Hepatocyte (in vitro differentiated cells): ENCODE measurements around the gene KDM6A. TPM values are rescaled to one million over a fixed set of nuclear protein-coding genes. Genes with fewer than 3 reads are reported as not detected.

Source experiments
- DNase-seq: peaks from one replicate; pipeline ENCODE4 v3.0.0-alpha.2; 2016; ENCODE audit warnings: low spot score
- H2AFZ ChIP-seq: fragments of 200-600 bp; sonication (generic); 2 replicates; pipeline ENCODE4 v1.6.0; 2016; ENCODE audit warnings: antibody characterized with exemption, mild to moderate bottlenecking
- H3K27ac ChIP-seq: fragments of 200-600 bp; sonication (generic); 2 replicates; pipeline ENCODE4 v1.5.1; 2016; ENCODE audit warnings: mild to moderate bottlenecking
- H3K27me3 ChIP-seq: fragments of 200-600 bp; sonication (generic); 2 replicates; pipeline ENCODE4 v1.6.1; 2016
- H3K36me3 ChIP-seq: fragments of 200-600 bp; sonication (generic); replicated peaks from 2 replicates; pipeline ENCODE4 v1.5.1; 2016; ENCODE audit warnings: low read depth; ENCODE audit not compliant: insufficient read depth
- H3K4me1 ChIP-seq: fragments of 200-600 bp; sonication (generic); 2 replicates; pipeline ENCODE4 v1.5.1; 2016; ENCODE audit warnings: mild to moderate bottlenecking, moderate library complexity; ENCODE audit not compliant: insufficient read depth
- H3K4me2 ChIP-seq: fragments of 200-600 bp; sonication (generic); 2 replicates; pipeline ENCODE4 v1.6.0; 2016
- H3K4me3 ChIP-seq: fragments of 200-600 bp; sonication (generic); 2 replicates; pipeline ENCODE4 v1.5.1; 2016; ENCODE audit warnings: mild to moderate bottlenecking
- H3K79me2 ChIP-seq: fragments of 200-600 bp; sonication (generic); 2 replicates; pipeline ENCODE4 v1.6.0; 2017; ENCODE audit warnings: mild to moderate bottlenecking
- H3K9me2 ChIP-seq: fragments of 200-600 bp; sonication (generic); replicated peaks from 2 replicates; pipeline ENCODE4 v1.6.0; 2017; ENCODE audit warnings: mild to moderate bottlenecking; ENCODE audit not compliant: insufficient read depth
- H3K9me3 ChIP-seq: fragments of 200-600 bp; sonication (generic); 2 replicates; pipeline ENCODE4 v1.5.1; 2016; ENCODE audit warnings: low read depth, mild to moderate bottlenecking
- H4K20me1 ChIP-seq: fragments of 200-600 bp; sonication (generic); 2 replicates; pipeline ENCODE4 v1.6.0; 2016; ENCODE audit warnings: mild to moderate bottlenecking; ENCODE audit not compliant: insufficient read depth, poor library complexity, severe bottlenecking
- EZH2 ChIP-seq: fragments of 200-600 bp; sonication (generic); IDR thresholded peaks from 2 replicates; pipeline ENCODE4 v1.6.1; 2016; ENCODE audit warnings: antibody characterized with exemption, mild to moderate bottlenecking, borderline replicate concordance
- EZH2phosphoT487 ChIP-seq: fragments of 200-600 bp; sonication (generic); IDR thresholded peaks from one replicate; pipeline ENCODE4 v1.6.1; 2018; ENCODE audit warnings: antibody characterized with exemption, mild to moderate bottlenecking, low read depth, moderate library complexity; ENCODE audit not compliant: unreplicated experiment, severe bottlenecking
- WGBS: methylation state at CpG from one replicate; pipeline ENCODE4 v1.1.6; 2016; ENCODE audit warnings: low lambda C conversion rate; ENCODE audit errors: missing lambda C conversion rate; 5-methylcytosine and 5-hydroxymethylcytosine counted together
- polyA plus RNA-seq: library from polyadenylated mRNA; unstranded; fragments of >200 nt; fragmentation: Nextera tagmentation; extraction: Ambion mirVana; gene quantifications from 2 replicates; pipeline ENCODE4 v1.2.1, GENCODE V29; 2016
- total RNA-seq: library from RNA; depleted of rRNA; stranded (reverse); fragments of >200 nt; gene quantifications from 2 replicates; pipeline ENCODE4 v1.2.3, GENCODE V29; 2014
- TF ChIP-seq, protein P1 (sequence below): fragments of 200-600 bp; sonication (generic); IDR thresholded peaks from 2 replicates; pipeline ENCODE4 v1.5.1; 2016; ENCODE audit warnings: antibody characterized with exemption, mild to moderate bottlenecking; ENCODE audit not compliant: poor library complexity

KDM6A gene
- total and polyA plus RNA-seq, 2 experiments from 2014 or later = 13.7 to 46.2 TPM

DNA sequence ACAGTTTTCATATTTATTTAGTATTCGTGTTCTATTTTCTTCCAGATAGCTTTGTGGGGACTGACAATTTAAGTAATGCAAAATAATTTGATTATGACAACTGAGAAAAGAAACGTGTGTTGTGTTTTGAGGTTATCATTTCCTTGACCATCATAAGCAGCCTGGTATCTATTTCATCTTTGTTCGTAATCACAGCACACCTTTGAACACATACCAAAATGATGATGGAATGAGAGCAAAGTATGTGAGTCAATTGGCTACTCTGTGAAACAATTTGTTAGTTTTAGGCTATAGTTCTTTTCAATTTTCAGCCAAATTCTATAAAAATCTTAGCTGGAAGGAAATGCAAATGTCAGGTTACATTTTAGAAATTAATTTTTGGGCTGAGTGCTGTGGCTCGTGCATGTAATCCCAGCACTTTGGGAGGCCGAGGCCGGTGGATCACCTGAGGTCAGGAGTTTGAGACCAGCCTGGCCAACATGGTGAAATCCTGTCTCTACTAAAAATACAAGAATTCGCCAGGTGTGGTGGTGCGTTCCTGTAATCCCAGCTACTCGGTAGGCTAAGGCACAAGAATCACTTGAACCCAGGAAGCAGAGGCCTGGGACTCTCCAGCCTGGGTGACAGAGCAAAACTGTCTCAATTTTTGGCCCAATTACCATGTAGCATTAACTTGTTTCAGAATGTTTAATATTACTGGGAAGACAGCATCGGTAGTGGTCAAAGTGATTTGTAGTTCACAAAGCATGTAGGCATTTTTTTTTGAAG lies 30.3 kb upstream of the KDM6A start:
- no peak for DNase-seq
- Histone ChIP-seq H3K27ac (peak overlapping the region; percentile 62), H3K36me3 (no peaks in the 10 kb centered on the region), H3K4me2 (no peak overlapping the region), H3K4me3 (no peak overlapping the region), H4K20me1 (no peaks in the 10 kb centered on the region), H3K9me3 (no peaks in the 10 kb centered on the region), H3K27me3 (no peaks in the 10 kb centered on the region), H2AFZ (no peak overlapping the region), H3K79me2 (no peaks in the 10 kb centered on the region), H3K4me1 (no peaks in the 10 kb centered on the region), H3K9me2 (no peaks in the 10 kb centered on the region)
- WGBS = 75% methylated on average over 10 of the region's 10 CpGs
- TF ChIP-seq EZH2 (no peak), EZH2phosphoT487 (no peak)
- TF ChIP-seq, protein P1, sequence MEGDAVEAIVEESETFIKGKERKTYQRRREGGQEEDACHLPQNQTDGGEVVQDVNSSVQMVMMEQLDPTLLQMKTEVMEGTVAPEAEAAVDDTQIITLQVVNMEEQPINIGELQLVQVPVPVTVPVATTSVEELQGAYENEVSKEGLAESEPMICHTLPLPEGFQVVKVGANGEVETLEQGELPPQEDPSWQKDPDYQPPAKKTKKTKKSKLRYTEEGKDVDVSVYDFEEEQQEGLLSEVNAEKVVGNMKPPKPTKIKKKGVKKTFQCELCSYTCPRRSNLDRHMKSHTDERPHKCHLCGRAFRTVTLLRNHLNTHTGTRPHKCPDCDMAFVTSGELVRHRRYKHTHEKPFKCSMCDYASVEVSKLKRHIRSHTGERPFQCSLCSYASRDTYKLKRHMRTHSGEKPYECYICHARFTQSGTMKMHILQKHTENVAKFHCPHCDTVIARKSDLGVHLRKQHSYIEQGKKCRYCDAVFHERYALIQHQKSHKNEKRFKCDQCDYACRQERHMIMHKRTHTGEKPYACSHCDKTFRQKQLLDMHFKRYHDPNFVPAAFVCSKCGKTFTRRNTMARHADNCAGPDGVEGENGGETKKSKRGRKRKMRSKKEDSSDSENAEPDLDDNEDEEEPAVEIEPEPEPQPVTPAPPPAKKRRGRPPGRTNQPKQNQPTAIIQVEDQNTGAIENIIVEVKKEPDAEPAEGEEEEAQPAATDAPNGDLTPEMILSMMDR = no peak

DNA sequence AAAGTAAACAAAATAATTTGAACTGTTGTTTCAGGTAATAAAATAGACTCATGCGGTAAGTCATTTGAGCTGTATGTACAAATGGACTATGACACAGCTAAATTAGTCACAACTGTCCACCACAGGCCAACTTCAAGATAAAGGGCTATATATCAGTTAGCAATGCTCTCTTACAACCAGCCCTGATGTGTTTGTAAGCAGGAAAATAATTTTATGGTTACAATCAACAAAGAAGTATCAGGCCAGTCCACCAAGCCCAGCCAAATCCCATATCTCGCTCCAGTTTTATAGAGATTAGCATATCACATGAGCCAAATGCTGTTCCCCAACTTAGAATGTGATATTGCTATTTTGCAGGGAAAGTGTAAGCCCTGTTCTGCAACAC lies 29.7 kb upstream of the KDM6A start:
- TF ChIP-seq, protein P1 = no peak
- TF ChIP-seq EZH2 (no peak), EZH2phosphoT487 (no peak)
- no peak overlapping the region for H2AFZ ChIP-seq
- peak overlapping the region; percentile 17 for H3K27ac ChIP-seq
- no peaks in the 10 kb centered on the region for H4K20me1 ChIP-seq
- no peaks in the 10 kb centered on the region for H3K27me3 ChIP-seq
- H3K79me2 ChIP-seq = no peaks in the 10 kb centered on the region
- no peak overlapping the region for H3K4me2 ChIP-seq
- 67% methylated on average over 2 of the region's 2 CpGs for WGBS
- H3K4me1 ChIP-seq = no peaks in the 10 kb centered on the region
- H3K36me3 ChIP-seq = no peaks in the 10 kb centered on the region
- DNase-seq = no peak
- H3K4me3 ChIP-seq = no peak overlapping the region
- no peaks in the 10 kb centered on the region for H3K9me3 ChIP-seq
- H3K9me2 ChIP-seq = no peaks in the 10 kb centered on the region

DNA sequence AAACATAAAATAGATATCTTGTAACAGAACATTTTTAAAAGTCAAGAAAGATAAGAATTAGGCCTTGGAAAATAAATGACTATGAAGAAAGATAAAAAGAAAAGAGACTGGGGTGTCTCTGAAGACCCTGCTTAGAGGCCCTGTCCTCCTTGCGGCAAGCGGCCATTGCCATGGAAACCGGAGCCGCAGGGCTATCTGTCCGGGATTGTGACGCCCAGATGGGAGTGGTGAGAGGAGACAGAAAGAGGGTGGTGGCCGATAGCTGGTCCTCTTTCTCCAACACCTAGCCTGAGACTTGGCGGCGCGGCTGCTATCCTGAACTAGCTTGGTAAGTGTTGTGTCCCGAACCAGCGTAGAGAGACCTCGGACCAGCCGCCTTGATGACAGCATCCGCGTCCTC lies 29.2 kb upstream of the KDM6A start, which contains the start of gene DUSP21:
DUSP21 (plus strand) TSS at position 269 of the 400 bp plus-strand sequence; CDS start at position 381, 112 bp downstream.
- no peak for DNase-seq
- no peak within 1 kb of the TSS for H3K4me2 ChIP-seq
- peak within 1 kb of the TSS; percentile 62 for H3K27ac ChIP-seq
- H3K9me3 ChIP-seq = no peaks in the 10 kb centered on the region
- 93% methylated on average over 16 of the region's 16 CpGs for WGBS
- no peaks in the 10 kb centered on the region for H3K9me2 ChIP-seq
- H3K4me1 ChIP-seq = no peaks in the 10 kb centered on the region
- H3K36me3 ChIP-seq = no peaks in the 10 kb centered on the region
- no peak within 1 kb of the TSS for H3K4me3 ChIP-seq
- TF ChIP-seq EZH2 (no peak), EZH2phosphoT487 (no peak)
- TF ChIP-seq, protein P1 = no peak
- no peak within 1 kb of the TSS for H2AFZ ChIP-seq
- H4K20me1 ChIP-seq = no peaks in the 10 kb centered on the region
- no peaks in the 10 kb centered on the region for H3K27me3 ChIP-seq
- H3K79me2 ChIP-seq = no peaks in the 10 kb centered on the region
